G401.6 (cell line): ENCODE results near the gene ENPP7.

Source experiments
- FAIRE-seq: peaks from 2 replicates; lab custom pipeline; 2012; peaks lifted over from hg19 to GRCh38; lab: Jason Lieb, UNC

Gene ENPP7

GRCh38 chr17:79791735-79792161 is 61.0 kb downstream of the ENPP7 start:
- FAIRE-seq: no peak
